ENCODE results near the gene ELK3. TPM values are rescaled to one million over a fixed set of nuclear protein-coding genes. Genes with fewer than 3 reads are reported as not detected.

The ELK3 gene
- total RNA-seq, 1 experiment from 2014 or later: 9.0 TPM

DNA sequence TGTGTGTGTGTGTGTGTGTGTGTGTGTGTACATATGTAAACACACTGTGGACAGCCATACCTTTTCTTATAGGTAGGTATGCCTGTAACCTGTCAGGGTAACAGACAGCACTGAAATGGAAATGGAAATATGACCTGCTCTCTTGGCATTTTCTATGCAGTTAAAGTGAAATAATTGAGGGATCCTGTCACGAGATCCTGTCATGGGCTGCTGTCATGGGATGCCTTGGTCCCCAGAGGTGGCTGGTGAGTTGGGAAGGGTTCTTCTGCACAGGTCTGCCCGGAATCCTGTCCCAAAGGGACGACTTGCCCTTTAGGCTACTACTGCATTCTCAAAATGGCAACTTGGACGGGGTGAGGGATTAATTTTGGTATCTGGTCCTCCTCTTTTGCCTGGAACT is 47.3 kb downstream of the ELK3 start:
- in situ Hi-C loops (cut with HindIII; ENCODE audit: low pct_unique_long_range_greater_than_20kb, low sequenced_read_pairs): no loop called here
- no peak for DNase-seq (ENCODE audit: low read depth)

GRCh38 chr12:96241846-96242256 is 47.7 kb downstream of the ELK3 start:
- in situ Hi-C loops (cut with HindIII; ENCODE audit: low pct_unique_long_range_greater_than_20kb, low sequenced_read_pairs): no loop called here
- no peak for DNase-seq (ENCODE audit: low read depth)

DNA sequence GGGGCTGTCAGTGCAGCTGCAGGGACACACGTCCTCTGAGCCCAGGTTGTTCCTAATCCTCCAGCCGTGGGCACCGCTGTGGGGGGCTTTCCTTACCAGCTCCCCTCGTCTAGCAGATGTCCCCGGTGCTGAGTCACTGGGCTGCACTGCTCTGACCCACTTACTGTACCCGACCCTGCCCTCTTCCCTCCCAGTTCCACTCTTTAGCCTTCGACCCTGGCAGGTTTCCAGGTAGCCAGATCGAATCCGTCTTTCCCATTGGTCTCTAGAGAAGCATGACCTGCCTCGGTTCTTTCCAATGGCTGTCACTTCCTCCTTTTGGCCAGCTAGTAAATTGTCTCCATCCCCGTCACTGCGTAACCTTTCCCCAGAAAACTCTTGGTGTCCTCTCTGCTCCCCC is 48.4 kb downstream of the ELK3 start:
- in situ Hi-C loops (cut with HindIII; ENCODE audit: low pct_unique_long_range_greater_than_20kb, low sequenced_read_pairs): no loop called here
- no peak for DNase-seq (ENCODE audit: low read depth)

- in situ Hi-C loops (cut with HindIII; ENCODE audit: low pct_unique_long_range_greater_than_20kb, low sequenced_read_pairs): no loop called here
- no peak for DNase-seq (ENCODE audit: low read depth)
Measured at GRCh38 chr12:96244826-96245225, 50.7 kb downstream of the ELK3 start.

DNA sequence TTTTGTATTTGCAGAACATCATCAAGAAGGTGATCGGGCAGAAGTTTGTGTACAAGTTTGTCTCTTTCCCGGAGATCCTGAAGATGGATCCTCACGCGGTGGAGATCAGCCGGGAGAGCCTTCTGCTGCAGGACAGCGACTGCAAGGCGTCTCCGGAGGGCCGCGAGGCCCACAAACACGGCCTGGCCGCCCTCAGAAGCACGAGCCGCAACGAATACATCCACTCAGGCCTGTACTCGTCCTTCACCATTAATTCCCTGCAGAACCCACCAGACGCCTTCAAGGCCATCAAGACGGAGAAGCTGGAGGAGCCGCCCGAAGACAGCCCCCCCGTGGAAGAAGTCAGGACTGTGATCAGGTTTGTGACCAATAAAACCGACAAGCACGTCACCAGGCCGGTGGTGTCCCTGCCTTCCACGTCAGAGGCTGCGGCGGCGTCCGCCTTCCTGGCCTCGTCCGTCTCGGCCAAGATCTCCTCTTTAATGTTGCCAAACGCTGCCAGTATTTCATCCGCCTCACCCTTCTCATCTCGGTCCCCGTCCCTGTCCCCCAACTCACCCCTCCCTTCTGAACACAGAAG is 52.8 kb downstream of the ELK3 start:
- DNase-seq (ENCODE audit: low read depth): no peak
- in situ Hi-C loops (cut with HindIII; ENCODE audit: low pct_unique_long_range_greater_than_20kb, low sequenced_read_pairs): no loop called here

DNA sequence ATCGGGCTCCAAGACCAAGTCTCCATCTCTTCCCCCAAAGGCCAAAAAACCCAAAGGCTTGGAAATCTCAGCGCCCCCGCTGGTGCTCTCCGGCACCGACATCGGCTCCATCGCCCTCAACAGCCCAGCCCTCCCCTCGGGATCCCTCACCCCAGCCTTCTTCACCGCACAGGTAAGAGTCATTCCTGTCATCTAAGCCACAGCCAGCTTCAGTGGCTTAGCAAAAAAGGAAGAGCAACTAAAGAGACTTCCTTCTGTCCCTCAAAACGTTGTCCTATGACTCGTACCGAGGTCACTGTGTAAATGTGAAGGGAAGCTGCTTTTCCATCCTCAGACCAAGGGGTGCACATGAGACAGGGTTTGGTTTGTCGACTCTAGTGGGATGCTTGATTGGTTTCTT is 53.4 kb downstream of the ELK3 start:
- in situ Hi-C loops (cut with HindIII; ENCODE audit: low pct_unique_long_range_greater_than_20kb, low sequenced_read_pairs): no loop called here
- DNase-seq (ENCODE audit: low read depth): peak; percentile 27

DNA sequence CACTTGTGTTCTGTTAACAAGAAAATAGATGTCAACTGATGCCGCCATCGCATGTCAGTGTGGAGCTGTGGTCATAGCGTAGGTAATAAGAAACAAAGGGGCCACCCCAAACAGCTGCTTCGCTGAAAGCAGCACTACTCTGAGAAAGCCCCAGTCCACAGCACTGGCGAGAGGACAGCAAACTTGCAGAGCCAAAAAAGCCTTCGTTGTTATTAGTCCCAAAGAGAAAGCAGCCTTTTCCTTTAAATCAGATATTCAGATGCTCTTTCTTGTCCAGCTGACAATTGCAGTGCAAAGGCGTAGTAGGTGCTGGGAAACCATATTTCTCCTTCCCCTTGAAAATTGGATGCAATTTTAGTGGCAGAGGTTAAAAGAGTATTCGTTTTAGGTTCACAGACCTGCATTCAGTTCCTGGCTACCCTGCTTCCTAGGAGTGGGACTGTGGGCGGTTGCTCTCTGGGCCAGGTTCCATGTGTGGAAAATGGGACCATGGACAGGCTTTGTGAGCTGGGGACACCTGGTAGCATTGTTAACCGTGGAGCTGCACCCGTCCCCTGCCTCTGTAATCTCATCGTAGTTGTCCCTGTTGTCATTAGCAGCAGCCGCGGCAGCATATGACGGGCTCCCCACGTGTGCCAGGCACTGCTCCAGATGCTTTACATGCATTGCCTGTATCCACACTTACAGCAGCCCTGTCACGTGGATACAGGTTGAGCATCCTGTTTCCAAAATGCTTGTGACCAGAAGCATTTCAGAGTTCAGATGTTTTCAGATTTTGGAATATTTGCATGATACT is 54.2 kb downstream of the ELK3 start:
- no peak for DNase-seq (ENCODE audit: low read depth)
- in situ Hi-C loops (cut with HindIII; ENCODE audit: low pct_unique_long_range_greater_than_20kb, low sequenced_read_pairs): no loop called here

GRCh38 chr12:96249196-96250118 is 55.3 kb downstream of the ELK3 start:
- DNase-seq (ENCODE audit: low read depth): no peak
- in situ Hi-C loops (cut with HindIII; ENCODE audit: low pct_unique_long_range_greater_than_20kb, low sequenced_read_pairs): no loop called here

- DNase-seq (ENCODE audit: low read depth): no peak
- in situ Hi-C loops (cut with HindIII; ENCODE audit: low pct_unique_long_range_greater_than_20kb, low sequenced_read_pairs): no loop called here
Measured at GRCh38 chr12:96250119-96250685, 56.0 kb downstream of the ELK3 start.

- in situ Hi-C loops (cut with HindIII; ENCODE audit: low pct_unique_long_range_greater_than_20kb, low sequenced_read_pairs): no loop called here
Measured at GRCh38 chr12:96255077-96255476, 60.9 kb downstream of the ELK3 start.

DNA sequence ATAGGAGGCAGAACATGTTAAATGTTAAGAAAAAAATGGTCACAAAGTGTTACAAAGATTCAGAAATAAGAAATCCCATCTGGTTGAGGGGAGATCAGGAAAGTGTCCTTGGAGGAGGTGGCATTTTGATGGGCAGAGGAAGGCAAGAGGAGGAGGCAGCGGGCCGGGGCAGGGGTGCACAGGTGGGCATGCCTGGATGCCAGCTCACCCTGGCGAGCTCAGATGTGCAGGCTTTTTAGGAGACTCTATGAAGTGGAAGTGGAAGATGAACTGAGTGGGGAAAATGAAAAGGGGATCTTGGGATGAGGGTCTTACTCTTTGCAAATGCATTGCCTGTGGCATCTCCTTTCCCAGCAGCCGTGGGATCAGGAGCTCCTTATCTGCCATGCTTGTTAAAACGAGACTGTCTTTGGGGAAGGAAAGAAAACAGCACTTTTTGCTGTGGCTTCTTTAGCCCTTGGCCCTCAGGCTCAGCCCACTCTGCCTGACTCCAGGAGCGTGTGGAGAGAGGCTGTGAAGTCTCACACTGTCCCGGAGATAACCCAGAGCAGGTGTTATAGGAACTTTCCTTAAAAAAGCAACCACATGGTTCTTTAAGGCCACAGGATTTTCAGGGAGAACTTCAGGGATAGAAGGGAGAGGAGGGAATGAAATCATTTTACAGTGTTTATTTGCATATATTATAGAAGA is 62.6 kb downstream of the ELK3 start:
- DNase-seq (ENCODE audit: low read depth): no peak
- in situ Hi-C loops (cut with HindIII; ENCODE audit: low pct_unique_long_range_greater_than_20kb, low sequenced_read_pairs): no loop called here

More at GRCh38 chr12:96255077-96255476, 60.9 kb downstream of the ELK3 start:
- no peak for DNase-seq (ENCODE audit: low read depth)

DNA sequence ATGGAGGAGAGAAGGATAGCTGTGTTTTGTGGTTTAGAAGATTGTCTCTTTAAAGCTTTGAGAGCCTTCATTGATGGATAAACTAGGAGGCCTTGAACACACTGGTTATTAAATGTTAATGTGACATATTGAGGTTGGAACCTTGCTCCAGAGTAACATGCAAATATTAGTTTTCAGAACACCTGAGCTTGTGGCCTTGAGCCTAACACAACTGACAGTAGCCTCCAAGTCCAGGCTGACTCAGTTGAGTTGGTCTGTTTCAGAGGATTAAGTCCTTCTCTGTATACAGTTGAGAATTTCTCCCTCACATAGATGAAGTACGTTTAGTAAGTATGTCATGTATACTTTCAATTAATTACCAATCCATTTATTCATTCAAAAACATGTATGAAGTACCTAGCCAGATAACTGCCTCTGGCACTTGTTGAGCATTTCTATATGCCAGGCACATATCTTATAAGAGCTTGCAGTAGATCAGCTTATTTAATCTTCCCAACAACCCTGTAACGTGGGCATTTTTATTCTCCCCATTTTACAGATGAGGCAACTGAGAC is 63.5 kb downstream of the ELK3 start:
- no peak for DNase-seq (ENCODE audit: low read depth)
- in situ Hi-C loops (cut with HindIII; ENCODE audit: low pct_unique_long_range_greater_than_20kb, low sequenced_read_pairs): no loop called here

DNA sequence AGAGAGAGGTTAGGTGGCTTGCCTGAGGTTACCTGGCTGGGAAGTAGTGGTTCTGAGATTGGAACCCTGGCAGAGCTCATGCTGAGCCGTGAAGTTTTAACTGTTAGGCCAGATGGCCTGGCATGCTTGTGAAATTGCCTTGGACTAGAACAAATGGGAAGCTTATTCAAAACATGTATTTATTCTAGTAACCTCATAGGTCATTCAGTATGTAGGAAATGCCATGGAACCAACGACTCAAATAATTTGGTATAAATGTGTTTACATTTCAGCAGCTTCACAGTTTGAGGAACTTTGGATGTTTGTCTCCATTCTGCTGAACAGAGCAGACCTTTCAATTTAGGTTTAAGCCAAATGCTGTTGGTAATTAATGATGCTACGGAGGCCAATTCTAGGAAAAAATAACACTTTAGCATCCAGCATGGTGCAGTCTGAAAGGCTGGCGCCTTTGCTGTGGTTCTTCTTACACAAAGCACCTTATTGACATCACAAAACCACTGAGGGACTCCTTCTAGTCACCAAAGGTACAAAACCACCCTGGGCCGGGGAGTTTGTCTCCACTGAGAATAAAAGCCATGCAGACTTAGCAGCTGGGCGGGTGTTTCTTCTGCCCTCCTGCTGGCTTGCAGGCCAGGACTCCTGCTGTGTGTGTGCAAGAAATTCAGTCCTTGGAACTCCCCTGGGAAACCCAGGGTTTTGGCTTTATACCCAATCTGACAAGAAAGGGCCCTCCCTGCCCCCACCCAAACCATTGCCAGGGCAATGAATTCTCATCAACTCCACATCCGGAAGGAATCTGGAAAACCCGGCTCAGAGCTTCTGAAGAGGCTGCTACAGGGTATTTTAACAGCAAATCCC is 64.2 kb downstream of the ELK3 start:
- no peak for DNase-seq (ENCODE audit: low read depth)
- in situ Hi-C loops (cut with HindIII; ENCODE audit: low pct_unique_long_range_greater_than_20kb, low sequenced_read_pairs): no loop called here

- in situ Hi-C loops (cut with HindIII; ENCODE audit: low pct_unique_long_range_greater_than_20kb, low sequenced_read_pairs): no loop called here
- DNase-seq (ENCODE audit: low read depth): no peak
Measured at GRCh38 chr12:96260231-96260630, 66.1 kb downstream of the ELK3 start.

- DNase-seq (ENCODE audit: low read depth): no peak
- in situ Hi-C loops (cut with HindIII; ENCODE audit: low pct_unique_long_range_greater_than_20kb, low sequenced_read_pairs): no loop called here
Measured at GRCh38 chr12:96260644-96261043, 66.5 kb downstream of the ELK3 start.

DNA sequence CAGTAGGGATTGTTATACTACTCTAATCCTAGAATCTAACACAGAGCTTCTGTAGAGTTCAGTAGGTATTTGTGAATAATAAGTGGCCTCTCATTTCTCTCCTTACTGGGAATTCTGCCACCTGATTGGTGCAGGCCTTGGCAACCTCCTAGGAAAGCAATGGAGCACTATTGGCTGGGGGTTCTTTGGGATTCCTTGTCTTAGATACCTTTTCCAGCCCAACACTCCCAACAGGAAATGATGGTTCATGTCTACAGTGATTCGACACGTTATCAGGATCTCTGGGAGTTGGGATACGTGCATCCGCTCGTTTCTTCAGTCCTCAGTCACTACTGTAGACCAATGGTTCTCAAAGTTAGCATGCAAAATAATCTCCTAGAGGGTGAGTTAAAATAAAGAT is 67.4 kb downstream of the ELK3 start:
- in situ Hi-C loops (cut with HindIII; ENCODE audit: low pct_unique_long_range_greater_than_20kb, low sequenced_read_pairs): no loop called here

DNA sequence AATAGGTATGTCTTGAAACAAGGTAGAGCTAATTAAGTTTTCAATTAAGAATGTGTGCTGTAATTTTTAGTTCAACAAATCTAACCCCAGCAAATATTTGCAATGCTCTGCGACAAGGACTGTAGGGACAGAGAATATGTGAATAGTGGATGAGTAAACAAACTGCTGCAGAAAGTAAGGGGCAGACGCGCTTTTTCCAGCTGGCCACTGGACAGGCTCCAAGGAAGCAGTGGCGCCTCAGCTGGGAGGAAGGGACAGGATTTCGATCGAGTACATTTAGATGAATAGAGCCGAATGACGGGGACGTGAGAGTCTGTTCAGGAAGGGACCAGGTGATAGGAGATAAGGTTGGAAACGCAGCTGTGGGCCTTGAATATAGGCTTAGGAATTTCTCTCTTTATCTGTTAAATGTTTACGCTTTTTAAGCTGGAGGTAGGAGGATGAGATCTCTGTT is 69.3 kb downstream of the ELK3 start:
- DNase-seq (ENCODE audit: low read depth): no peak
- in situ Hi-C loops (cut with HindIII; ENCODE audit: low pct_unique_long_range_greater_than_20kb, low sequenced_read_pairs): no loop called here

More for the DNA sequence above, 67.4 kb downstream of the ELK3 start:
- DNase-seq (ENCODE audit: low read depth): no peak
